SK-N-SH treated with all-trans-retinoic acid at 6 μM for 48 hours (cell line): ENCODE measurements around the gene AP1G1.

Experiments used
- ATAC-seq: fragments of 200-7000 bp; cut with Tn5 transposase; 3 replicates; pipeline ENCODE4 v1.9.1; 2020; ENCODE audit warnings: mild to moderate bottlenecking, moderate library complexity
- ARNTL ChIP-seq: fragments of 450-650 bp; formaldehyde crosslinking; IDR thresholded peaks from 2 replicates; pipeline ENCODE4 v1.5.0; 2020; ENCODE audit warnings: low read depth, mild to moderate bottlenecking, moderate library complexity, borderline replicate concordance
- BACH2 ChIP-seq: fragments of 250-450 bp; sonication (Bioruptor Pico); IDR thresholded peaks from 2 replicates; pipeline ENCODE4 v1.9.0; 2021; ENCODE audit warnings: mild to moderate bottlenecking, borderline replicate concordance
- CREB5 ChIP-seq: fragments of 250-450 bp; sonication (Bioruptor Pico); IDR thresholded peaks from 2 replicates; pipeline ENCODE4 v1.5.1; 2020; ENCODE audit warnings: low read depth, mild to moderate bottlenecking, moderate library complexity
- CSDC2 ChIP-seq: fragments of 250-450 bp; sonication (Bioruptor Pico); IDR thresholded peaks from 2 replicates; pipeline ENCODE4 v1.5.0; 2020; ENCODE audit warnings: mild to moderate bottlenecking, moderate library complexity
- ESRRG ChIP-seq: fragments of 250-450 bp; sonication (Bioruptor Pico); IDR thresholded peaks from 2 replicates; pipeline ENCODE4 v1.6.1; 2021; ENCODE audit warnings: mild to moderate bottlenecking
- GLIS3 ChIP-seq: fragments of 250-450 bp; sonication (Bioruptor Pico); IDR thresholded peaks from 2 replicates; pipeline ENCODE4 v1.5.0; 2020; ENCODE audit warnings: mild to moderate bottlenecking, moderate library complexity
- ISL1 ChIP-seq: fragments of 250-450 bp; sonication (Bioruptor Pico); IDR thresholded peaks from 2 replicates; pipeline ENCODE4 v2.1.2; 2022; ENCODE audit warnings: mild to moderate bottlenecking, moderate library complexity
- OSR1 ChIP-seq: fragments of 250-450 bp; sonication (Bioruptor Pico); IDR thresholded peaks from 2 replicates; pipeline ENCODE4 v1.8.0; 2022; ENCODE audit warnings: moderate library complexity, mild to moderate bottlenecking, inconsistent platforms
- PATZ1 ChIP-seq: fragments of 250-450 bp; sonication (Bioruptor Pico); IDR thresholded peaks from 2 replicates; pipeline ENCODE4 v1.8.0; 2020; ENCODE audit warnings: mild to moderate bottlenecking, moderate library complexity, borderline replicate concordance
- POU6F1 ChIP-seq: fragments of 250-450 bp; sonication (Bioruptor Pico); IDR thresholded peaks from 2 replicates; pipeline ENCODE4 v1.8.0; 2021; ENCODE audit warnings: low read depth, mild to moderate bottlenecking, moderate library complexity, borderline replicate concordance
- PPARA ChIP-seq: fragments of 250-450 bp; sonication (Bioruptor Pico); IDR thresholded peaks from 2 replicates; pipeline ENCODE4 v1.5.0; 2020; ENCODE audit warnings: mild to moderate bottlenecking, borderline replicate concordance
- RARB ChIP-seq: fragments of 250-450 bp; sonication (Bioruptor Pico); IDR thresholded peaks from 2 replicates; pipeline ENCODE4 v1.8.0; 2021; ENCODE audit warnings: mild to moderate bottlenecking, moderate library complexity
- SNAI2 ChIP-seq: fragments of 250-450 bp; sonication (Bioruptor Pico); IDR thresholded peaks from 2 replicates; pipeline ENCODE4 v1.5.0; 2020; ENCODE audit warnings: mild to moderate bottlenecking, moderate library complexity
- TCF4 ChIP-seq: fragments of 250-450 bp; sonication (Bioruptor Pico); IDR thresholded peaks from 2 replicates; pipeline ENCODE4 v1.8.0; 2021; ENCODE audit warnings: mild to moderate bottlenecking, moderate library complexity, borderline replicate concordance
- TOX ChIP-seq: fragments of 250-450 bp; sonication (Bioruptor Pico); IDR thresholded peaks from 2 replicates; pipeline ENCODE4 v1.8.0; 2021; ENCODE audit warnings: mild to moderate bottlenecking, moderate library complexity, borderline replicate concordance
- TSHZ2 ChIP-seq: fragments of 250-450 bp; sonication (Bioruptor Pico); IDR thresholded peaks from 2 replicates; pipeline ENCODE4 v1.5.0; 2020; ENCODE audit warnings: mild to moderate bottlenecking, moderate library complexity
- ZC3H10 ChIP-seq: fragments of 250-450 bp; sonication (Bioruptor Pico); IDR thresholded peaks from 2 replicates; pipeline ENCODE4 v1.5.1; 2021; ENCODE audit warnings: mild to moderate bottlenecking, moderate library complexity
- ZFP3 ChIP-seq: fragments of 250-450 bp; sonication (Bioruptor Pico); IDR thresholded peaks from 2 replicates; pipeline ENCODE4 v1.5.0; 2020; ENCODE audit warnings: mild to moderate bottlenecking, moderate library complexity
- ZFP30 ChIP-seq: fragments of 450-650 bp; formaldehyde crosslinking; IDR thresholded peaks from 2 replicates; pipeline ENCODE4 v1.5.0; 2022; ENCODE audit warnings: mild to moderate bottlenecking, moderate library complexity
- ZNF565 ChIP-seq: fragments of 450-650 bp; formaldehyde crosslinking; conservative IDR thresholded peaks from 2 replicates; pipeline ENCODE4 v1.5.0; 2020; ENCODE audit warnings: low read depth, mild to moderate bottlenecking, moderate library complexity
- ZNF70 ChIP-seq: fragments of 450-650 bp; formaldehyde crosslinking; IDR thresholded peaks from 2 replicates; pipeline ENCODE4 v1.5.0; 2020; ENCODE audit warnings: mild to moderate bottlenecking, moderate library complexity
- ZNF8 ChIP-seq: fragments of 450-650 bp; formaldehyde crosslinking; IDR thresholded peaks from 2 replicates; pipeline ENCODE4 v1.5.0; 2020; ENCODE audit warnings: mild to moderate bottlenecking, moderate library complexity
- TF ChIP-seq, protein P1 (sequence below): fragments of 250-450 bp; sonication (Bioruptor Pico); IDR thresholded peaks from 2 replicates; pipeline ENCODE4 v1.5.1; 2021; ENCODE audit warnings: mild to moderate bottlenecking, moderate library complexity

Gene AP1G1

DNA sequence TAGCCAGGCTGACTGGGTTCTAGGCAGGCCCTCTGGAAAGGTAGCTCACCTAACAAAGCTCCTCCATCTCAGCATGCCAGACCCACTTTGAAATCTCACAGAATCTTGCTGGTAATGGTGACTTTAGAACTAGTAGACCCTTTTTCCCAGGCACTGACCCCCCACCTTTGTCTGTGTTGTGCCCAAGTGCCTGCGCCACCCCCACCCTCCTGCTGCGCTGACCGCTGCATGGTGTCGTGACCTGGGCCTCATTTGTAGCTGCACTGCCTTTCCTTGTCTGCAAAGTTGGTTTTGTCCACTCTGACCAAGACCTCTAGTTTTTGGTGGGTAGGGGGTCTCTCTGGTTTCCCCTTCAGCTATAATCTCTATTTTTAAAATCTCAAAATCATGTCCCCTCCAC lies 43.9 kb upstream of the AP1G1 start:
- TF ChIP-seq BACH2 (CRISPR knock-in tag) (no peak), OSR1 (CRISPR knock-in tag) (no peak), TOX (no peak), ISL1 (no peak), GLIS3 (no peak), CSDC2 (CRISPR knock-in tag) (no peak), ZFP3 (CRISPR knock-in tag) (no peak), ZC3H10 (CRISPR knock-in tag) (no peak), ZNF70 (CRISPR knock-in tag) (no peak), ZNF8 (CRISPR knock-in tag) (no peak), SNAI2 (no peak), POU6F1 (no peak), ZFP30 (CRISPR knock-in tag) (no peak), ARNTL (no peak), ZNF565 (no peak), CREB5 (CRISPR knock-in tag) (no peak), ESRRG (CRISPR knock-in tag) (no peak), TCF4 (CRISPR knock-in tag) (no peak), TSHZ2 (CRISPR knock-in tag) (no peak)
- TF ChIP-seq, protein P1, sequence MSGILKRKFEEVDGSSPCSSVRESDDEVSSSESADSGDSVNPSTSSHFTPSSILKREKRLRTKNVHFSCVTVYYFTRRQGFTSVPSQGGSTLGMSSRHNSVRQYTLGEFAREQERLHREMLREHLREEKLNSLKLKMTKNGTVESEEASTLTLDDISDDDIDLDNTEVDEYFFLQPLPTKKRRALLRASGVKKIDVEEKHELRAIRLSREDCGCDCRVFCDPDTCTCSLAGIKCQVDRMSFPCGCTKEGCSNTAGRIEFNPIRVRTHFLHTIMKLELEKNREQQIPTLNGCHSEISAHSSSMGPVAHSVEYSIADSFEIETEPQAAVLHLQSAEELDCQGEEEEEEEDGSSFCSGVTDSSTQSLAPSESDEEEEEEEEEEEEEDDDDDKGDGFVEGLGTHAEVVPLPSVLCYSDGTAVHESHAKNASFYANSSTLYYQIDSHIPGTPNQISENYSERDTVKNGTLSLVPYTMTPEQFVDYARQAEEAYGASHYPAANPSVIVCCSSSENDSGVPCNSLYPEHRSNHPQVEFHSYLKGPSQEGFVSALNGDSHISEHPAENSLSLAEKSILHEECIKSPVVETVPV (CRISPR knock-in tag) = no peak
- TF ChIP-seq, all 23 proteins: peak for 0

DNA sequence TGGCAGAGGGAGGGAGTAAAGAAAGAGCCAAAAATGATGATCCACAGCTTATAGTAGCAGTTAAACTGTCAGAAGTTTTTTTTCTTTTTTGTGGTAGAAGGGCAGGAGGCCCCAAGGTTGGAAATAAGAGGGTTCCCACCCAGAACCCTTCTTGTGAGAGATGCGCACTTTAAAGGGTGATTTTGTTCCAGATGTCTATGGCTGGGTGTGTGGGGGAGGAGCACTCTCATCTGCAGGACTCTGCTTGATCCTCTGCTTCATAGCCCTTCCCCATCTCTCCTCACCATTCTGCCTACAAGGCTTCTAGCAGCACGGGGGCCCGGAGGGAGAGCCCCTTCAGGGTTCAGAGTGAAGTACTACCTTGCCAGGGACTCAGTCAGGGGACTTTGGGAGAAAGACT lies 43.5 kb upstream of the AP1G1 start:
- TF ChIP-seq ZFP30 (CRISPR knock-in tag) (no peak), RARB (CRISPR knock-in tag) (no peak), ZNF70 (CRISPR knock-in tag) (no peak), PPARA (CRISPR knock-in tag) (no peak), ESRRG (CRISPR knock-in tag) (no peak)
- no peak for ATAC-seq

More for the DNA sequence above, 43.9 kb upstream of the AP1G1 start:
- no peak for ATAC-seq

- no peak for ATAC-seq
- TF ChIP-seq ZNF8 (CRISPR knock-in tag) = no peak
- no peak for TF ChIP-seq ZNF70 (CRISPR knock-in tag)
- TF ChIP-seq PPARA (CRISPR knock-in tag) = no peak
- no peak for TF ChIP-seq TOX
- no peak for TF ChIP-seq ESRRG (CRISPR knock-in tag)
- no peak for TF ChIP-seq TCF4 (CRISPR knock-in tag)
- TF ChIP-seq RARB (CRISPR knock-in tag) = no peak
- TF ChIP-seq PATZ1 (CRISPR knock-in tag) = no peak
- TF ChIP-seq TSHZ2 (CRISPR knock-in tag) = no peak
- no peak for TF ChIP-seq ZC3H10 (CRISPR knock-in tag)
- TF ChIP-seq ZNF565 = no peak
- no peak for TF ChIP-seq CREB5 (CRISPR knock-in tag)
- TF ChIP-seq SNAI2 = no peak
- no peak for TF ChIP-seq ISL1
- TF ChIP-seq OSR1 (CRISPR knock-in tag) = no peak
- TF ChIP-seq ARNTL = no peak
Measured at GRCh38 chr16:71851746-71852145, 43.1 kb upstream of the AP1G1 start.
